HS-27A (cell line): ENCODE measurements around the gene PDGFB.
"Not testable (repeated sequence)": the region's sequence is repeated elsewhere in the genome, so short reads cannot be mapped to it uniquely, and the experiment has no call there.

Experiments used
- DNase-seq: peaks from one replicate; pipeline ENCODE4 v3.0.0-alpha.2; 2012; ENCODE audit warnings: low read depth, missing footprints

Gene PDGFB

GRCh38 chr22:39226353-39226752, 18.4 kb downstream of the PDGFB start:
- no peak for DNase-seq

- no peak for DNase-seq
Measured at GRCh38 chr22:39225591-39225990, 19.2 kb downstream of the PDGFB start.

GRCh38 chr22:39224550-39224949, 20.2 kb downstream of the PDGFB start:
- DNase-seq, result no peak

DNA sequence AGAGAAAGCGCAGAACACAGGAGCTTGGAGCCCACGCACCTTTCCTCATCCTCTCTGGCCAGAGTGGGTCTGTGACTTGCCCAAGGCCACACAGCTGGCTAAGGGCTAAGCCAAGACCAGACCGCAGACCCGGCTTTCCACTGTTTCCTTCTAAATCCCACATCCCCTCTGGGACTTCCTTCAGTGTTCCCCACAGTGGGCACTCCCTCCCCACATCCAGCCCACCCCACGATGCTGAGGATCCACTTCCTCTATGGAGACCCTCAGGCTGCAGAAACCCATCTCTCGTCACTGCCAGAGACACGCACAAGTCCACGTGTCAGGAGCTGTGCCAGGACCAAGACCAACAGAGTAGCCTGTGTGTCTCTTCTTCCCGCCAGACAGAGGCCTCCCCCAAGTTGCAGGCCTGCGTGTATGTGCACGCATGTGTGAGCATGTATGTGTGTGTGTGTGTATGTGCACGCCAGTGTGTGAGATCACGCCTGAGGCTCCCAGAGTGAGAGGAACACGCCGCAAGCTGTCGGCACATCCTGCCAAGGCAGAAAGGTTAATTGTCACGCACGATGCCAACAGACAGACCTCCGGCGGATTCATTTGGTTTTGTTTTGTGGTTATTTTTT, 21.6 kb downstream of the PDGFB start:
- DNase-seq, result no peak

DNA sequence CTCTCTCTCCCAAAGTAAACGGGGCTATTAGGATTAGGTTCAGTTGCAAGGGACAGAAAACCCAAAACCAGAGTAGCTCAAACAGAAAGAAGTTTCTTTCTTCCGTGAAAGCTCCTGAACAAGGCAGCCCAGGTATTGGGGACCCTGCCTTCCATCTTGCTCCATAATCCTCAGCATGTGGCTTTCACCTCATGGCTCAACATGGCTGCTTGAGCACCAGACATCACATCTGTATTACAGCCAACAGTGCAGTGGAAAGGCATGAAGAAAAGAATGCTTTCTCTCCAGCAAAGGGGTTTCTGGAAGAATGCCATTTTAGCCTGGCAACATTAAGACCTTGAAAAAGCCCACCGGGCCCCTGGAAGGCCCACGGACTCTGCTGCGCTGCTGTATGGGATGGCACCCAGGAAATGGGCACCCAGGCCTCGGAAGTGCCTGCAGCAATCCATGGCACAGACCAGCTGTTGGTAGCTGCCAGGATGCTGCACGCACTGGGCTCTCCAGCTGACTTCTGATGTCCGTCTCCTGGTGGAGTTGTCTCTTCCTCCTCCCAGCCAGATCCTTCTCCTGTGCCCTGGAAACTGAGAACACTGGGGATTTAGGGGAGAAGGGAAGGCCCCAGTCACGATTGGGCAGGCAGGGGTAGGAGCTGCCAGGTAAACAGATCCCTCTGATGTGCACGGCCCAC, 22.6 kb downstream of the PDGFB start:
- DNase-seq, result no peak

- no peak for DNase-seq
Measured at GRCh38 chr22:39220890-39221850, 23.6 kb downstream of the PDGFB start.

GRCh38 chr22:39220450-39220849, 24.3 kb downstream of the PDGFB start:
- DNase-seq, result no peak

DNA sequence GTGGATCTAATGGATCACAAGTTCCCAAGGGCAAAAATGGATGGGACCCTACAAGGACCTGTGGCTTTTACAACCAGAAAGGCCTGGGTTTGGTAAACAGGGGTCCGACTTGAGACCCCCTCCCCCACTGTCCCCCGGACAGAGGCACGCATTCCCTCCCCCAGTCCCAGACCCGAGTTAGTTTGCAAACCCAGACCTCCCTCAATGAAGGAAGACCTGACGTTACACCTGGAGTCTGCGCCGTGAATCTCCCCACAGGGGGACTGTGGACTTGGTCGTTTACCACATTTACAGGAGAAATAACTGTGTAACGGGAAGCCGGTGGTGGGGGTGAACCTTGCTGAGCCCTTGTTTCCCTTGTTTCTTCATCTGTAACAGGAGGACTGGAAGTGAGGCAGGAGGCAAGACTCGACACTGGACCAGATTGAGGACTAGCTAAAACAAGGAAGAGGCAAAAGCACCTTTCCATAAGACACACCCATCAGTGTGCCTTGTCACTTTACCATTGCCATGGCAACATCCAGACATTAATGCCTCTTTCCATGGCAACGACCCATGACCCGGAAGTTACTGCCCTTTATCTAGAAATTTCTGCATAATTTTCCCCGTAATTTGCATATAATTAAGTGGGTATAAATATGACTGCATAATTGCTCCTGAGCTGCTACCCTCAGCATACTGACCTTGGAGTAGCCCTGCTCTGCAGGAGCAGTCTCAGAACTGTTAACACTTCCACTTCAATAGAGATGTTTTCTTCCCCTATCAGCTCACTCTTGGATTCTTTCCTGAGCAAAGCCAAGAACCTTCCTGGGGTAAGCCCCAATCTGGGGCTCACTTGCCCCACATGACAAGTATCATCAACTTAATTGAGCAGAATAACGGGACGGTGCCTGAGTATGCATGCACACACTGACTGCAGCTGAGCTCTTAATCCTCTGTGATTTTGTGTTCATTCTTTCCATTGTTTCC, 25.4 kb downstream of the PDGFB start:
- DNase-seq, result no peak

DNA sequence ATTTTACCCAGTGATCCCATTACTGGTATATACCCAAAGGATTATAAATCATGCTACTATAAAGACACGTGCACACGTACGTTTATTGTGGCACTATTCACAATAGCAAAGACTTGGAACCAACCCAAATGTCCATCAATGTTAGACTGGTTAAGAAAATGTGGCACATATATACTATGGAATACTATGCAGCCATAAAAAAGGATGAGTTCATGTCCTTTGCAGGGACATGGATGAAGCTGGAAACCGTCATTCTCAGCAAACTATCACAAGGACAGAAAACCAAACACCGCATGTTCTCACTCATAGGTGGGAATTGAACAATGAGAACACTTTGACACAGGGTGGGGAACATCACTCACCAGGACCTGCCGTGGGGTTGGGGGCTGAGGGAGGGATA, 26.4 kb downstream of the PDGFB start:
- DNase-seq, result not testable (repeated sequence)

DNA sequence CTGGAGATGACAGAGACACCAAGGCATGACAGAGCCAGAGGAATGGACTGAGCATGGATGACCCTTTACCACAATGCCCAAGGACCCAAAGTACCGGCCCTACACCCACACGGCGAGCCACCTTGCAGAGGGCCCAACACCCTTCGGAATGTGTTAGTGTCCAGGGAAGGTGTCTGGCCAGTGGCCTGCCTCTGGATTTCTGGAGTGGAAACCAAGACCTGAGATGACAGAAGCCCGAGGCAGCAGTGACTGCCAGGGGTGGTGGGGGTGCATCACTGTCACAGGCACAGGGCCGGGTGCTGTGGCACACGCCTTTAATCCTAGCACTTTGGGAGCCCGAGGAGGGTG, 28.7 kb downstream of the PDGFB start:
- DNase-seq, result no peak

DNA sequence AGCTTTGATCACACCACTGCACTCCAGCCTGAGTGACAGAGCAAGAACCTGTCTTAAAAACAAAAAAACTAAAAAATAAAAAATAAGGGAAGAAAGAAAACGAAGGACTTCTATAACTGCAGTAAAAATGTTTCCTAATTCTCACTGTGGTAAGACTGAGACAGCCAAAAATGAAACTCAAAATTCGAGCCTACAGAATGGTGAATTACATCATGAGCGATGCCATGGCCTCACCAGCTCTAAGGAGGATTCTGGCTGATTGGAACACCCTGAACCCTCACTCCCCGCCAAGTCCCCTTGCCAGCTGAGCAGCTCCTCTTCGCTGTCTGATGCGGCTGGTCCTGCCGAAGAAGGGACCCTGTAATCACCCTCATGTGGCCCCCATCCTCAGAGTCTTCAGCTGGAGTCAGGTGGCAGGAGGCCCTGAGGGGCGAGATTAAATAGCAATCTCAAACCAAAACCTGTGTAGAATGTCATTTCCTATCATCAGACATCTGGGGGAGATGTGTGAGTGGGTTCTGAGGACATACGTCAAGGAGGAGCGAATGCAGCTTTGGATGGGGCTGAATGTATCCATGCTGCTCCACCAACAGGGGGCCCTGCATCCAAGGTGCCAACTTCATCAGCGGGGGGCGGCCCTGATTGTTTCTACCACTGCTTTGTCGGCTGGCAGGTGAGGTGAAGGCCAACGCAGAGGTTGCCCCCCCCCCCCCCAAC, 29.2 kb downstream of the PDGFB start:
- DNase-seq, result no peak

- no peak for DNase-seq
Measured at GRCh38 chr22:39215070-39215396, 29.7 kb downstream of the PDGFB start.

GRCh38 chr22:39214383-39215069, 30.3 kb downstream of the PDGFB start:
- no peak for DNase-seq

- no peak for DNase-seq
Measured at GRCh38 chr22:39214006-39214382, 30.8 kb downstream of the PDGFB start.

GRCh38 chr22:39212721-39213376, 31.9 kb downstream of the PDGFB start:
- peak; percentile 39 for DNase-seq

GRCh38 chr22:39209756-39210155, 35.0 kb downstream of the PDGFB start:
- no peak for DNase-seq

- no peak for DNase-seq
Measured at GRCh38 chr22:39208013-39208680, 36.6 kb downstream of the PDGFB start.

DNA sequence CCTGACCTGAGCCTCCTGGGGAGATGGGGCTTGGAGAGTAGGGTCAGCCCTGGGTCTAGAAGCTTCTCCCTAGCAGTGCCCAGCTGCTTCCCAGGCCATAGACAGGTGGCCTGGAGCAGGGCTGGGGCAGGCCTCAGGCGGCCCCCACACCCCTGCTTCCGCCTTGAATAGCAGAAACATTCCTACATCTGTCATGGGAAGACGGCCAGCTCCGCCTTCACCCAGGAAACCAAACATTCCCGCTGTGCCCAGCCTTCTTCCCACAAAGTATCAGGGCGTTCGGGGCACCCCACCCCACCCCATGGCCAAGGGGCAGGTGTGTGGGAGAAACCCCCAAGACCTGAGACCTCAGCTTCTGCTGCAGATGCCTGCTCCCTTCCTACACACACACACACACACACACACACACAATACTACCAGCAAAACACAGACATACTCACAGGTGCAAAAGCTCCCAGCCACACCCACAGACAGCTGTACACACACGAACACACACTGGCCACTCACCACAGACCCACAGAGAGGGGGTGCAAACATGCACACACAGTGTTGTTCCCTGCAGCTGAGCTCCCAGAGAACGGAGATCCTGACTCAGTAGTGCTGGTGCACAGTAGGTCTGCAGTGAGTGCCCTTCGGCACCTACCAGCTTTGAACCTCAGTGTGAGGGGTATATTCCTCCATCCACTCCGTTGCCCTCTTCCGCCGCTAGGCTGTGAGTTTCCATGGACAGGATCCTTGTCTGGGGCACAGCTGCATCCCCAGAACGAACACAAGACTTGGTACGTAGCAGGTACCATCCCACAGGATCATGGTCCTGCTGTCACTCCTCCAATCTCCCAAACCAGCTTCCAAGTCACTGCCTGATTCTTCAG, 37.4 kb downstream of the PDGFB start:
- peak; percentile 35 for DNase-seq

DNA sequence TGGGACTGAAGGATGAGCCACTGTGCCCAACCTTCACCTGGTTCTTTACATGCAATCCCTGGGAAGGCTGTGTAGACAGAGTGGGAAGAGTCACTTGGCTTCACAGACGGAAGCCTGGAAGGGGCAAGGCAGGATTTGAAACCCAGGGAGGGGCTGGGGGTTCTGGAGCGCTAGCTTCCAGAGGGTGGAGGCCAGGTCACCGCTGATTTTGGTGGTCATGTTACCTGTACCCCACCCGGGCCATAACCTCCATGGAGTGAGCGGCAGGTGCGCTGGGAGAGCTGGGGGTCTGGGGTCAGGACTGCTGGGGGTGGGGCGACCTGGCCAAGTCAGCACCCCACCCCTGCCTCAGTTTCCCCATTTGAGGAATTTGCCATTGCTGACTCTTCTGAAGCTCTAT, 38.3 kb downstream of the PDGFB start:
- DNase-seq, result no peak
